GM21360 (cell line): ENCODE measurements around the gene PEMT.
"Not testable (repeated sequence)": the region's sequence is repeated elsewhere in the genome, so short reads cannot be mapped to it uniquely, and the experiment has no call there.

Source experiments
- ATAC-seq: cut with Tn5 transposase; IDR thresholded peaks from one replicate; pipeline ENCODE4 v1.9.1; 2021; ENCODE audit warnings: mild to moderate bottlenecking, moderate library complexity; ENCODE audit not compliant: unreplicated experiment

Gene PEMT, protein sequence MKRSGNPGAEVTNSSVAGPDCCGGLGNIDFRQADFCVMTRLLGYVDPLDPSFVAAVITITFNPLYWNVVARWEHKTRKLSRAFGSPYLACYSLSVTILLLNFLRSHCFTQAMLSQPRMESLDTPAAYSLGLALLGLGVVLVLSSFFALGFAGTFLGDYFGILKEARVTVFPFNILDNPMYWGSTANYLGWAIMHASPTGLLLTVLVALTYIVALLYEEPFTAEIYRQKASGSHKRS

DNA sequence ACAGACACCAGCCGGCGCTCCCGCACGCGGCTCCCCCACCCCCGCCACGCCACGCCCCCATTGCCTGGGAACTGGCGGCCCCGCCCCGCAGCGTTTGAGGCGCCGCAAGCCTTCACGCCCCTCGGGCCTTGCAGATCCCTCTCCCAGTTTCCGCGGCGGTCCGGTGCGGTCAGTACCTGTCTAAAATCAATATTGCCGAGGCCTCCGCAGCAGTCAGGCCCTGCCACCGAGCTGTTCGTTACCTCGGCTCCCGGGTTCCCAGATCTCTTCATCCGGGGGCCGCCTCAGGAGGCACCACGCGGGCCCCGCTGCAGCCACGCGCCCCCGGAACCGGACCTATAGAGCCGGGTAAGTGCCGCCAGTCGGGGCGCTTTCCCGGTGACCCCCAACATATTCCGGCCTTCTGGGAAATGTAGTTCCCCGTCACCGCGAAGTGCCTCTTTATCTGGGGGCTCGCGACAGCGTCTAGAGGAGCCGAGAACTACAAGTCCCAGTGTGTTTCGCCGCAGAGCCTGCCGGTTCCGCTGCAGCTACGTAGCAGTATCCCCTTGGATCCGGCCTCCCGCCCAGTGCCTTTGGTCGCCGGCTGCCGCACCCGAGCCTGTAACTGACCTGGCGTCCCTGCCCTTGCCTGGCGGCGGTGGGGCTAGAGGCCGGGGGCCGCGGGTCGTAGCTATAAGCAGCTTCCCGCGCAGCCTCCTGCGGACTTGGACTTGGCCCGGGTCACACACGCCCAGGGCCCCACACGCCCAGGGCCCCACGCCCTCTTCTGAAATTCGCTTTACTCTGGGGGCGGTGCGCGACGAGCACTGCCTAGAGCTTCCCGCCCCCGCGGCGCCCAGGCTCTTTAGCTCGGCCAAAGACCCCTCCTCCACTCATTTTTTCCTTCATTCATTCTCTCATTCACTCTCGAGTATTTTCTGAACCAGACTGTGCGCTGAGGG is at the start of gene PEMT:
PEMT (minus strand) TSS at position 354 of the 944 bp plus-strand sequence; CDS start at position 272, 82 bp downstream.
- ATAC-seq: peak; percentile 91

DNA sequence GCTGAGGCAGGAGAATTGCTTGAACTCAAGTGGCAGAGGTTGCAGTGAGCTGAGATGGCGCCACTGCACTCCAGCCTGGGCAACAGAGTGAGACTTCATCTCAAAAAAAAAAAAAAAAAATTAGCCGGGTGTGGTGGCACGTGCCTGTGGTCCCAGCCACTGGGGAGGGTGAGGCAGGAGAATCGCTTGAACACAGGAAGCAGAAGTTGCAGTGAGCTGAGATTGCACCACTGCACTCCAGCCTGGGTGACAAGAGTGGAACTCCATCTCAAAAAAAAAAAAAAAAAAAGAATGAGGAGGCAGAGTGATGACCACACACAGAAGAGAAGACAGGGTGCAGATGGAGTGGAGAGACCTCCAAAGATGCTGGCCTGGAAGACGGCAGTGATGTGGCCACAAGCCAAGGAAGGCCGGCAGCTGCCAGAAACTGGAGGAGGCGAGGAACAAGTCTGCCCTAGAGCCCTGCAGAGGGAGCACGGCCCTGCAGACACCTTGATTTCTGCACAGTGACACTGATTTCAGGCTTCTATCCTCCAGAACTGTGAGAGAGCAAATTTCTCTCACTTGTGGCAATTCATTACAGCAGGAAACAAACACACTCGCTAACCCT is 48.3 kb upstream of the PEMT start:
- ATAC-seq: not testable (repeated sequence)

DNA sequence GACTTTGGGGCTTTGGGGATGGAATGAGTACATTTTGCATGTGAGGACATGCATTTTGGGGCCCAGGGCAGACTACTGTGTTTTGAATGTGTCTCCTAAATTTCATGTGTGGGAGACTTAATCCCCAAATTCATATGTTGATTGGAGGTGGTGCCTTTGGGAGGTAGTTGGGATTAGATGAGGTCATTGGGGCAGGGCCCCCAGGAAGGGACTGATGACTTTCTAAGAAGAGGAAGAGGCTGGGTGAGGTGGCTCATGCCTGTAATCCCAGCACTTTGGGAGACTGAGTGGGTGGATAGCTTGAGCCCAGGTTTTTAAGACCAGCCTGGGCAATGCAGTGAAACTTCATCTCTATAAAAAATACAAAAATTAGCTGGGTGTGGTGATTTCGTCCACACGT is 47.0 kb upstream of the PEMT start:
- ATAC-seq: no peak

DNA sequence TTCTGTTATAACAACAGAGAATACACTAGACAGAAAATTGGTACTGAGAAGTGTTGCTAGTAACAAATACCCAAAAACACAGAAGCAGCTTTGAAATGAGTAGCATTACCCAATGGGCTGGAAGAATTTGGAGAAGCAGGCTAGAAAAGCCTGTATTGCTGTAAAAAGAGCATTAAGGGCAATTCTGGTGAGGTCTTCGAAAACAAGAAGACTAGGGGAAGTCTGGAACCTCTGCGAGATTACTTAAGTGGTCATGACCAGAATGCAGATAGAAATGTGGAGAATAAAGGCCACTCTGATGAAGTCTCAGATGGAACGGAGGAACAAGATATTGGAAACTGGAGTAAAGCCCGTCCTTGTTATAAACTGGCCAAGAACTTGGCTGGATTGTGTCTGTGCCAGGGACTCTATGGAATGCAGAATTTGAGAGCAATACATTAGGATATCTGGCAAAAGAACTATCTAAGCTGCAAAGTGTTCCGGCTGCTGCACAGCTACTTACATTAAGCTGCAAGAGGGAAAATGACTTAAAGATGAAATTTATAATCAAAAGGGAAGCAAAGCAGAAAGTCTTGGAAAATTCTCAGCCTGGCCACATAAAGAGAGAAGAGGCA is 44.9 kb upstream of the PEMT start:
- ATAC-seq: no peak

DNA sequence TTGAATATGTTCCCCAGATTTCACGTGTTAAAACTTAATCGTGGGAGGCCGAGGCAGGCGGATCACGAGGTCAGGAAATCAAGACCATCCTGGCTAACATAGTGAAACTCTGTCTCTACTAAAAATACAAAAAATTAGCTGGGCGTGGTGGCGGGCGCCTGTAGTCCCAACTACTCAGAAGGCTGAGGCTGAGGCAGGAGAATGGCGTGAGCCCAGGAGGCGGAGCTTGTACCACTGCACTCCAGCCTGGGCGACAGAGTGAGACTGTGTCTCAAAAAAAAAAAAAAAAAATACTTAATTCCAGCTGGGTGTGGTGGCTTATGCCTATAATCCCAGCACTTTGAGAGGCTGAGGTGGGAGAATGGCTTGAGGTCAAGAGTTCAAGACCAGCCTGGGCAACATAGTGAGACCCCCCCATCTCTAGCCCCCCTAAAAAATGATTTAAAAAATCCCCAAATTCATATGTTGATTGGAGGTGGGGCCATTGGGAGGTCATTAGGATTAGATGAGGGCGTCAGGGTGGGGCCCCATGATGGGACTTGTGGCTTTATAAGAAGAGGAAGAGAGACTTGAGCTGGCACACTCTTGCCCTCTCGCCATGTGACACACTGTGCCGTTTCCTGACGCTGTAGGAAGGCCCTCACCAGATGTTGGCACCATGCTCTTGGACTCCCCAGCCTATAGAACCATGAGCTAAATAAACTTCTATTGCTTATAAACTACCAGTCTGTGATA is 44.2 kb upstream of the PEMT start:
- ATAC-seq: not testable (repeated sequence)

DNA sequence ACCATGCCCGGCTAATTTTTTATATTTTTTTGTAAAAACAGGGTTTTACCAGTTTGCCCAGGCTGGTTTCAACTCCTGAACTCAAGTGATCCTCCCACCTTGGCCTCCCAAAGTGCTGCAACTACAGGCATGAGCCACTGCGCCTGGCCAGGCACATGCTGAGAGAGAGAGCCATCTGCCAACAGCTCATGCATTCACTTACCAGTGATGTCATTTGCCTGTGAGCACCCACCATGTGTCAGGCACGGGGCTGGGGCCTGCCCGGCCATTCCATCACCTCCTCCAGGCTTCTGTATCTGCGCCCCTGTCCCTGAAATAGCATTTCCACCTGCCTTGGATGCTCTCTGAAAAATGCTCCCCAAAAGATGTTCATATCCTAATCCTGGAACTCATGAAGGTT is 43.6 kb upstream of the PEMT start:
- ATAC-seq: no peak

DNA sequence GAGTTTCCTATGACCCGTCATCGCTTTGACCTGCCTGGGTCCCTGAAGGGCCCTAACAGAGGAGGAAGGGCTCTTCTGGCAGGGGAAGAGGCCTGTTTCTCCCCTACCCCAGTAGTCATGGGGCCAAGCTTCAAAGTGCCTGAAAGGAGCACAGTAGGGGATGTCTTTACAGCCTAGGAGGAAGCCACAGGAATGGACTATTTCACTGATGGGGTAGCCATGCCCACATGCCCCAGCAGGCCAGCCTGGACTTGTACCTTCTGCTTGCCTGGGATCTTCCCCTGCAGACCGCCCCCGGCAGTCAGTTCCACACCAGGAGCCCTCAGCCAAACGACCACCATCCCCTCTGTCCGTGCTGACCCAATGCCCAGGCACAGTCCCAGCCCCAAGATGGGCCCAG is 41.8 kb upstream of the PEMT start:
- ATAC-seq: no peak

DNA sequence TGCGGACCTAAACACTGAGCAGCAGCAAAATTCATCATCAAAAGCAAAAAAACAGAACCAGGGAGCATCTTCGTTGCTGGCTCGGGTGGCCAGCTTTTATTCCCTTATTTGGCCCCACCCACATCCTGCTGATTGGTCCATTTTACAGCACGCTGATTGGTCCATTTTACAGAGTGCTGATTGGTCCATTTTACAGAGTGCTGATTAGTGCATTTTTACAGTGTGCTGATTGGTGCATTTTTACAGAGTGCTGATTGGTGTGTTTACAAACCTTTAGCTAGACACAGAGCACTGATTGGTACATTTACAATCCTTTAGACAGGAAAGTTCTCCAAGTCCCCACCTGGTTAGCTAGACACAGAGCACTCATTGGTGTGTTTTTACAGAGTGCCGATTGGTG is 41.2 kb upstream of the PEMT start:
- ATAC-seq: not testable (repeated sequence)

DNA sequence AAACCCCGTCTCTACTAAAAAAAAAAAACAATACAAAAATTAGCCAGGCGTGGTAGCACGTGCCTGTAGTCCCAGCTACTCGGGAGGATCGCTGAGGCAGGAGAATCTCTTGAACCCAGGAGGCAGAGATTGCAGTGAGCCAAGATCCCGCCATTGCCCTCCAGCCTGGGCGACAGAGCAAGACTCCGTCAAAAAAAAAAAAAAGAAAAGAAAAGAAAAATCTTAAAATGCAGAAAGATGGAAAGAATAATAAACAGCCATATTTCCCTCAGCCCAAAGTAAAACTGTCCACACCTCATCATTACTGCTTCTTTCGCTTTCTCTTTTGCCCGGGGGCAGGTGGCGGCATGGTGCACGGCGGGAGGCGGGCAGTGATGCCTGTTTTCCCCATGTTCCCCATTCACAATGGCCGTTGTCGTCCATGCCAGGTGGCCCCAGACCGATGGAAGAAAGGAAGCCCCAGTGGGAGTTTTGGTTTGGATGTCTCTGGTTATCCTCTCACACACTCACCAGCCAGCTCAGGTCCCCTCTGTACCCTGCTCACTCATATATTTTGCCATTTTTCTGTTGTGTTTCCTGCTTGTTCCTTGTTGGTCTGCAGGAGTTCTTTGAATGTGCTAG is 37.0 kb upstream of the PEMT start:
- no peak for ATAC-seq

DNA sequence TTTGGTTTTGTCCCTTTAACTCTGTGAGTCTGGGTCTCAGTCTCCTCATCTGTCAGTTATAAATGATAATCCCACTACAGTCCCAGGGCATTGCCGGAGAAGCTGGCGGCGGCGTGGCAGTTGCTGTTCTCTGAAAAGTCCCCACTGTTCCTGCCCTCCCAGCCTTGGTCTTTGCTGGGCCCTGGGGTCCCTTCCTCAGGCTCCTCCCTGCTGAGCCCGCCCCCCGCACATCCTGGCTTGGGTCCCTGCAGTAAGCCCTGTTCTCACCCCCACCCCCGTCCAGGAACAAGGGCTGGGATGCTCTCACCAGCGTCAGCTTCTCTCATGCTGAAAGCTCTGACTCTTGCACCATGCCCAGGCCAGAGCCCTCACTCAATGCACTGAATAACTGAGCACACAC is 35.3 kb upstream of the PEMT start:
- ATAC-seq: no peak

DNA sequence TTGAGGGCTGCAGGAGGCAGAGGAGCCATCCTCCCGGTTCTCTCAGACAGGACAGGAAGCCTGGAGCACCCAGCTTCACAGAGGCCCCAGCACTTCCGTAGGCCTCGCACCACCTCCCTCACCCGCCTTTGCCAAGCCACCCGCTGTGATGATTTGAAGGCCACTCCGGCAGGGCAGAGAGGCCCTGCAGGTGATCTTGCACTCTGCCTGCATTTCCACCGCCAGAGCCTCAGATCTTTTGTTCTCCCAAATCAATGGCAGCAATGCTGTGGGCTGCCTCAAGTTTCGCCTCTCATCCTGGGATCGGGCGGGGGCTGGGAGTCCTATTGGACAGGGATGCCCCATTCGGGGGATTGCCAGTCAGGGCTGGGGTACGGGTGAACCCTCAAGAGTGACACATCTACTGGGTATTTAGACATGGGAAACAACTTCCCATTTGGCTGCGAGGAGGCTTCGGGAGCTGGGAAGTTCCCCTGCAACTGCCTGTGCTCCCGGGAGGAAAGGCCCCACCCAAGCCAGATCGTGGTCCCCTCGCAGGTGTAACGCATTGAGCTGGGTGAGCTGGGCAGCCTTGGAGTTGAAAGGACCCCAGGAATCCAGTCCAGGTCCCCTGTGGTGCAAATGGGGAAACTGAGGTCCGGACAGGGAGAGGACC is 34.8 kb upstream of the PEMT start:
- no peak for ATAC-seq

DNA sequence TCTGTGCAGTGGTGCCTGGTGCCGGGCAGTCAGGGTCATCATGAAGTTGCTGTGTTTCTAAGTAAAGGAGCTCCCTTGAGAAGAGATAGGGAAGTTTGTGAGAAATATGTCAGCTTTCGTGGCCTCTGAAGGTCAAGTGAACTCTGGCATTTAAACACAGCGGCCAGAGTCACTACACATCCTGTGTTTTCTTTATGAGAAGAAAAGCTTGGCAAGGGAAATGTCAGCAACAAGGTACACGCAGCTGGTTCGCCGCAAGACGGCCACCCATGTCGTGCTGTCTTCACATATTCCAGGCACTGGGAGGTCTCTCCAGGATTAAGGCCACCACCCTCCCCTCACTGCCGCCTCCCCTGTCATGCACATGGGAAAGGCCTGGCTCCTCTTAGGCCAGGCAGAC is 33.2 kb upstream of the PEMT start:
- no peak for ATAC-seq

DNA sequence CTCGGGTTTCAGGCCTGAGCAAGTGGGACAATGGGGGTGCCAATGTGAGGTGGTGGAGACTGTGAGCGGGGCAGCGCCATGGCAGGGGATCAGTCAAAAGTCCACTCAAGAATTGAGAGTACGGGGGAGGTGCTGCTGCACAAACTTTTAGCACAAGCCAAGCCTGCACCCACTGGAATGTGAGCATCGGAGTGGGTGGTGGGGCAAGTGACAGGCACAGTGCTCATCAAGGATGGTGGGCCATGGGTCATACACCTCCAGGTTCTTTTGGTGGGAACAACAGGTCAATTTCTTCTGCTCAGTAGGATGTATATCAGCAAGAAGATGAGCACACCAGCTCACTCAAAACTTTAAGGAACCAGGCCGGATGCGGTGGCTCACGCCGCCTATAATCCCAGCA is 32.4 kb upstream of the PEMT start:
- no peak for ATAC-seq

DNA sequence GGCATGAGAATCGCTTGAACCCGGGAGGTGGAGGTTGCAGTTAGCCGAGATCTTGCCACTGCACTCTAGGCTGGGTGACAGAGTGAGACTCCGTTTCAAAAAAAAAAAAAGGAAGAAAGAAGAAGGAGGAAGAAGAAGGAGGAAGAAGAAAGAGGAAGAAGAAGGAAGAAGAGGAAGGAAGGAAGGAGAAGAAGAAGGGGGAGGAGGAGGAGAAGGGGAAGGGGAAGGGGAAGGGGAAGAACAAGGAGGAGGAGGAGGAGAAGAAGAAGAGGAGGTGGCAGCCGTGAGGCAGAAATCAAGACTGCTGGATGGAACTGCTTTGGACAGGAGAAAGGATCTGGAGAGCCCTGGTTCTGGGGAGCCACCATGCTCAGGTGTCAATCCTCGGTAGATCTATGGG is 29.7 kb upstream of the PEMT start:
- no peak for ATAC-seq

DNA sequence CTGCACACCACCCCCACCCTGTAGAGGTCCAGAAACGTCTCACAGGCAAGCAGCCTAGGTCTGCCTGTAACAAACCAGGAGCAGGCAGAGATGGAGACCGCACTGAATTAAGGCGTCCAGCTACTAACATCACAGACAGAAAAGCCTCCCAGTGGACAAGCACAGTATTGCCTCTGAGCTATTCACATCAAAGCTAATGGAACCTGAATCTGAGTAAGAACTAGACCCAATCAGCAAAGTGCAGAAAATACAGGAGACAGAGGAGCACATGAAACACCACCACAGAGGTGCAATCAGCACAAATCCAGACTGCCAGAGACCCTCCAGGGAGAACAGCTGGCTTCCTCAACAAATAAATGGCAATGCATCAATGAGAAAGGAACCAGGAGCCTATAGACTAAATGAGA is 22.2 kb upstream of the PEMT start:
- ATAC-seq: no peak

DNA sequence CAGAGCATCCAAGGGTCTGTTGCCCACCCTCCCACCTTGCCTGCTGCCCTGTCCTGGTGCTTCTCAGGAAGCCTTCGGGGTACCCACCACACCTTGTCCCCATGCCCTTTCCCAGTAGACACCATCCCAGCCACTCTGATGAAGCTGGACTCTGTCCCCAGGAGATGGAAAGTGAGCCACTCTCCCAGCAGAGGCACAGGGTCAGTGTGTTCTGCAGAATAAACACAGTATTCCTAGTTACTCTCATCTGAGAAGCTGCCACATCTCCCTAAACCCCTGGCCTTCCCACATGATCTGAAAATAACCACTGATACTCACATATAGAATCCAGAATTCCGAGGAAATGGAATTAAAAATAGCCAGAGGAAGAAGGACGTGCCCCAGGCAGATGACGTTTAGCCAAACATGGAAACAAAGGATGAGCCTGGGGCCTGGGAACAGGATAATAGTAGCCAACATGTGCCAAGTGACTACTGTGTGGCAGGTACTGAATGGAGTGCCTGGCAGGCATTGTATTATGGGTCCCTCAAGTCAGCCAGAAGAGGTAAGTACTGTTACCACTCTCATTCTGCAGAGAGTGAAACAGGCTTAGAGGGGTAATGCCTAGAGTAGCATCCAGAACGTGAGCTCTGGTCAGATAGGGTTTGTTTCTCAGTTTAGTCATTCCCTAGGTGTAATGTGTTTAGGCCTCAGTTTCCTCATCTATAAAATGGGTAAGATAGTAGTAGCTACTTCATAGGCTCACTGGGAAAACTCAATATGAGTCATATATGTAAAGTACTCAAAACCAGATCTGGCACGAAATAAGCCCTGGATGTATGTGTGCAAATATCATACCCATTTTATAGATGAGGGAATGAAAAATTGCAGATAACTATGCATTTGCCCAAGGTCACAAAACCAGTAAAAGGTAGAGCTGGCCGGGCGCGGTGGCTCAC is 20.8 kb upstream of the PEMT start:
- ATAC-seq: no peak

DNA sequence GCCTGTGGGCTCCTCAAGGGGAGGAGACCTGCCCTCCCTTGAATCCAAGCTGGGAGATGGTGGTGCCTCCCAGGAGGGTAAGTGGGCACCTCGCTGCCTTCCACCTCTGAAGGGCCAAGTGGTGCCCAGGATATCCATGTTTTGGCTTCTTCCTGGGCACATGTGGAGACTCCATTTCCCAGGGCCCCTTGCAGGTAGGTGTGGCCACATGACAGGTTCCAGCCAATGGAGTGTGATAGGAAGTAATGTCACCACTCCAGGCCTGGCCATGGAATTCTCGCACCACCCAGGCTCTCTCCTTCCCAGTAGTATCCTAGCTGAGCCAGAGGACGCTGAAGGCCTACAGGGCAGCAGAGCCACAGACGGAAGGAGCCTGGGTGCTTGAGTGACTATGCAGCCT is 17.6 kb upstream of the PEMT start:
- ATAC-seq: no peak

DNA sequence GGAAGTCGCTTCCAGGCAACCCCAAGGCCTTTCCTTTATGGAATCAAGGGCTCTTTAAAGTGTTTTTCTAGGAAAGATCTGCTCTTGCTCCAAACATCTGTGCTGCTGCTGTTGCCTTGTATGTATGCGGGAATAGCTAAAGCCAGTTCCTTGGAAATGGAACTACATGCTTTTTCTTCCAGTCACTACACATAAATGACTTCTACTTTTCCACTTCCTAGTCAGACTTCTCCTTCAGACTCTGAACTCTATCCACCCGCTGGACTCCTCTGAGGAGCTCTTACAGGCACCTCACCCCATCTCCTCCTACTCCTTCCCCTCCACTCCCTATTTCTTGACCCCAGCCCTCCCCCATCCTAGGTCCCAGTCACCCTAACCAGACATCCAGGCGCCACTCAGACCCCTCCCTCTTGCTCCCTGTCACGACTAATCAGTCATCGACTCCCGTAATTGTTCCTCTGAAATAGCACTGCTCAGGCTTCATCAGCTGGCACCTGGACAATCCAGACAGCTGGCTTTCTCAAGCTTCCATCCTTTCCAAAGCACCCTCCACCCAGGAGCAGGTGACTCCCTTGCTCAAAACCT is 15.0 kb upstream of the PEMT start:
- ATAC-seq: no peak
